NCI-H1436 treated with DMSO at 0.1 percent for 48 hours (cell line): Measurements from ENCODE around the gene RAB7A.
"Not testable (repeated sequence)": the region's sequence is repeated elsewhere in the genome, so short reads cannot be mapped to it uniquely, and the experiment has no call there.

ENCODE experiments used
- DNase-seq: peaks from one replicate; lab custom pipeline; 2025; lab: John Stamatoyannopoulos, UW

Gene RAB7A

DNA sequence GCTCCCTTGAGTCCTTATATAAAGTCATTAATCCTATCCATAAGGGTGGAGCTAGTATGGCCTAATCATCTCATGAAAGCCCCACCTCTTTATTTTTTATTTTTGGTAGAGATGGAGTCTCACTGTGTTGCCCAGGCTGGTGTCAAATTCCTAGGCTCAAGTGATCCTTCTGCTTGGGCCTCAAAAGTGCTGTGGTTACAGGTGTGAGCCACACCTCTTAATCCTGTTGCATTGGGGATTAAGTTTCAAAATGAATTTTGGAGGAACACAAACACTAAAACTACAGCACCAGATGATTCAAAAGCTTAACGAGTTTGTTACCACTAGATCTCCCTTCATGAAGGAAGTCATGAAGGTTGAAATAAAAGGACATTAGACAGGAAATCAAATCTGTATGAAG lies 27.7 kb downstream of the RAB7A start:
- DNase-seq = no peak

DNA sequence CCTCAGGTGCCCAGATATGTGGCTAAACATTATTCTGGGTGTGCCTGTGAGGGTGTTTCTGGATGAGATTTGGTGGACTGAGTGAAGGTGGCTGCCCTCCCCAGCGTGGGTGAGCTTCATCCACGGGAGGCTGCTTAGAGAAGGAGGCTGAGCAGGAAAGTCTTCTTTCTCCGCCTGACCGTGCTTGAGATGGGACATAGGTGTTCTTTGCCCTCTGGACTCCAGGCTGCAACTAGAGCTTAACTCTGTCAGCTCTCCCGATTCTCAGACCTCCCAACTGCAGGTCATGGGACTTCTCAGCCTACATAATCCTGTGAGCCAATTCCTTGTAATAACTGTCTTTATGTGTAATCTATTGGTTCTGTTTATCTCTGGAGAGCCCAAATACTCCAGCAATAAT lies 34.1 kb downstream of the RAB7A start:
- DNase-seq = no peak

DNA sequence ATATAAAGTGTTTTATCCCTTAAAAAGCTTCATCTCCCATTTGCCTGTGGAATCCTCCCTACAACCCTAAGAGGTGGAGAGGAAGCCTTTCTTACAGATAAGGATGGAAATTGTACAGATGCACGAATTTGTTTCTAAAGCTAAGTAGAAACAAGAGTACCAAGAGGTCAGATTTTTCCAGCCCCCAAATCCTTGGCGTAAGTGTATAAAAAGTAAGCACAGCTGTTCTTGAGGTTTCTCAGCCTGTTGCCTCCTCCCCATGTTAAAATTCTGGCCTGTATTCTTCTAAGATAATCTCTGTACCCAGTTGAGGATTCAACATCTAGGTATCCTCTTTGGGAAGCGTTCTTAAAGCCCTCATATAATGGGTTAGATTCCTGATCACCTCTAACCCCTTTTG lies 34.9 kb downstream of the RAB7A start:
- DNase-seq = no peak

DNA sequence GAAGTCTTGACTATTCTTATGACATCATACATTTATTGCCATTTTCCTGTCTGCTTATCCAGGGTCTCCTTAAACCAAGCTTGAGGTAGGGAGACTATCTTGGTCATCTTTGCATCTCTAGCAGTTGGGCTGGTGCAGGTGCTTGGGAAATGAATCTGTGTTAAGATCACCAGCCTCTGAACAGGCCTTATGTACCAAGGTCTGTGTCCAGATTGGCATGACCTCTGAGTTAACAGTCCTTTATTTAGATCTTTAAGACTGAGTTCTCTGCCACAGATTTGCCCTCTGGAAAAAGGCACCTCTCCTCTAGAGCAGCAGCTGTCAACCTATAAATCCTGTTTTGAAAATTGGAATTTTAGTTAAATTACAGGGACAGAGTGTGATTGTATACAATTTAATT lies 35.4 kb downstream of the RAB7A start:
- no peak for DNase-seq

DNA sequence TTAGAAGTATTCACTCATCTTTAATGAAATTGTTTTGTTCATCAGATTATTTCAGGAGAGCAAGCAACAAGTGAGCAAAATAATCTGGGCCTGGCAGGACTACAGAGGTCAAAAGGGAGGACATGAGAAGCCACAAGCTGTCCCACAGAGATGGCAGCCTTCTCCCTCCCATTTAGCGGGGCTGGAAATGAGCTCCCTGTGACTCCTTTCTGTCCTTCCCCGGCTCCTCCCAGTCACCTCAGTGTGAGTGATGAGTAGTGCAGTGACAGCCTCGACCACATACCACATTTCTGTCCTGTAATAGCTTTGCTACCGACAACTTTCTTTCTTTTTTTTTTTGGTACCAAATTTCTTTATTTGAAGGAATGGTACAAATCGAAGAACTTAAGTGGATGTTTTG lies 38.0 kb downstream of the RAB7A start:
- no peak for DNase-seq

DNA sequence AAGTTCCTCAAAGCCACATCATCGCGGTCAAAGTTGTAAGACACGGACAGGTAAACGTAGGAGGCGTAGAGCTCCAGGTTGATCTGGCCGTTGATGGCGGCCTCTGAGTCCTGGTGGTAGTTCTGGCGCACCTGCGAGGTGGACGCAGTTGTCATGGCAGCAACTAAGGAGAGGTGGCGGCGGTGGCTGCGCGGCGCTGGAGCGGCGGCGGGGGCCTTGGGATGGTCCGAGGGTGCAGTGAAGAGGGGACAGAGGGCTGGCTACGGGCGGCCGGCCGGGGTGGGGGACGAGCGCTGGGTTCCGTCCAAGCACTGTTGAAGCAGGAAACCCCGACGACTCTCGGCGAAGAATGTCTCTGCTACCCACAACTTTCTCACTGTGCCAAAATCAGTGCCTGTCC lies 38.9 kb downstream of the RAB7A start:
- no peak for DNase-seq

DNA sequence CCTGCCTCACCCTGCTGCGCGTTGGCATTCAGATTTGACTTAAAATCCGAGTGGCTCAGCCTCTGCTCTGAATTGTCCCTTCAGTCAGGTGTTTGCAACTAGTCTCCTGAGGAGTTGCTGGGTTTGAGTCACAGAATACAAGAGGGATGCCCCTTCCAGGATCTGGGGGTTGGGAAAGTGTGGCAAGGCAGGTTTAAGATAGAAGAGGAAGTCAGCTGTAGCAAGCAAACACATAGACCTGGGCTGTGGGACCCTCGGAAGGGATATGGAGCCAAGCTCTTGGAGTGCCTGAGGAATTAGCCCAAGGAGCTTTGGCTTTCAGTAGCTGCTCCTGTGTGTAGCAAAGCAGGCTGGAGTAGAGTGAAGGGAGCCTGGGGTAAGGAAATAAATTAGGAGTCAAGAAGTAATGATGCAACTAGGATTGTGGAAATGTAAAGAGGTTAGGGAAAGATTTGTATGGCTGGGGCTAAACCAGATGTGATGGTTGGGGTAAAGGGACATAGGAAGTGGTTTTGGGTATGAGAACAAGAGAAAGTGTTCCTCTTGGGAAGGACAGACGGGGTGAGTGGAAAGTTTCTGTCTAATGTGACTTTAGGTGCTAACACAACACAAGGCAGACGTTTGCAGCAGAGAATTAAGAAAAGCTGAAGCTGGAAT lies 41.2 kb downstream of the RAB7A start:
- DNase-seq = no peak

DNA sequence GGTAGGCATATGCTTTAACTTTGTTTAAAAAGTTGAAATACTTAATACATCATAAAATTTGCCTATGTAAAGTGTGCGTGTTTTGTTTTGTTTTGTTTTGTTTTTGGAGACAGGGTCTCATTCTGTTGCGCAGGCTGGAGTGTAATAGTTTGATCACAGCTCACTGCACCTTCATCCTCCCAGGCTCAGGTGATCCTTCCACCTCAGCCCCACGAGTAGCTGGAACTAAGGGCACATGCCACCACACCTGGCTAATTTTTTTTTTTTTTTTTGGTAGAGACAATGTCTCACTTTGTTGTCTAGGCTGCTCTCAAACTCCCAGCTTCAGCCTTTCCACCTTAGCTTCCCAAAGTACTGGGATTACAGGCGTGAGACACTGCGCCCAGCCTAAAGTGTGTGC lies 42.5 kb downstream of the RAB7A start:
- no peak for DNase-seq

DNA sequence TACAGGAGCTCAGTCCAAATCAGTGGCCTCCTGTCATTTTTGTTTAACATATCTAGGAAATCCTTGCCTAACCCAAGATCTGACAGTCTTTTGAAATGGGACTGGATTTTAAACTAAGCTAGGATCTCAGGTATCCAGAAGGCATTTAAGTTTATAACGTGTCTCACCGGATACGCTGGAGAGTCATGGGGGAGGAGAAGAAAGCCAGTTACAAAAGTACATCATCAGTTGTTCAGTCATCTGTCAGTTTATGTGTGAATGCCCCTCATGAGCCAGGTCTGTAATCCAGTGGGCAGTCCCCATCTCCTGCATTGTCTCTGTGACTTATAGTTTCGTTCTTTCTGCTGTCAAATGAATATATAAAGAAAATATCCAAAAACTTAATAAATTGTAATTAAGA lies 44.4 kb downstream of the RAB7A start:
- no peak for DNase-seq

DNA sequence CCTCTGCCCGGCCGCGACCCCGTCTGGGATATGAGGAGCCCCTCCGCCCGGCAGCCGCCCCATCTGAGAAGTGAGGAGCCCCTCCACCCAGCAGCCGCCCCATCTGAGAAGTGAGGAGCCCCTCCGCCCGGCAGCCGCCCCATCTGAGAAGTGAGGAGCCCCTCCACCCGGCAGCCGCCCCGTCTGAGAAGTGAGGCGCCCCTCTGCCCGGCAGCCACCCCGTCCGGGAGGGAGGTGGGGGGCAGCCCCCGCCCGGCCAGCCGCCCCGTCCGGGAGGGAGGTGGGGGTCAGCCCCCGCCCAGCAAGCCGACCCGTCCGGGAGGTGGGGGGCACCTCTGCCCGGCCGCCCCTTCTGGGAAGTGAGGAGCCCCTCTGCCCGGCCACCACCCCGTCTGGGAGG lies 47.2 kb downstream of the RAB7A start:
- not testable (repeated sequence) for DNase-seq

DNA sequence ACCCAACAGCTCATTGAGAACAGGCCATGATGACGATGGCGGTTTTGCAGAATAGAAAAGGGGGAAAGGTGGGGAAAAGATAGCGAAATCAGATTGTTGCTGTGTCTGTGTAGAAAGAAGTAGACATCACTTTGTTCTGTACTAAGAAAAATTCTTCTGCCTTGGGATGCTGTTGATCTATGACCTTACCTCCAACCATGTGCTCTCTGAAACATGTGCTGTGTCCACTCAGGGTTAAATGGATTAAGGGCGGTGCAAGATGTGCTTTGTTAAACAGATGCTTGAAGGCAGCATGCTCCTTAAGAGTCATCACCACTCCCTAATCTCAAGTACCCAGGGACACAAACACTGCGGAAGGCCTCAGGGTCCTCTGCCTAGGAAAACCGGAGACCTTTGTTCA lies 47.6 kb downstream of the RAB7A start:
- DNase-seq = not testable (repeated sequence)

DNA sequence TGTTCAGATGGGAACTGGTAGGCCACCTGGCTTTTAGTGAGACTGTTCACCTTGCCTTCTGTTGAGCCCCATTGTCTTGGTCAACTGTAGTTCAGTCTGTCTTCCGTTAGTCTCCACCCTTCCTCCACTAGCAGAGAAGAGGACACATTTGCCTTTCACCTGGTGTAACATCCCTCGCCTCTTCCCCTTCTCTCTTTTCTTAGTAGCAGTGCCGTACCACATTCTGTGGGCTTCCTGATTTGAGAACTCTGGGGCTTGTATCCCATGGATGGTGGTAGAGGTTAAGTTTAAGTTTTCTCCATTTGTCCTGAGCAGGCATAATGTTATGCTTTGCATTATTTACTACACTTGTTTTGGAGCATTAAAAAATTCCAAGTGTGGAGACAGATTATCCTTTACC lies 49.3 kb downstream of the RAB7A start:
- no peak for DNase-seq

DNA sequence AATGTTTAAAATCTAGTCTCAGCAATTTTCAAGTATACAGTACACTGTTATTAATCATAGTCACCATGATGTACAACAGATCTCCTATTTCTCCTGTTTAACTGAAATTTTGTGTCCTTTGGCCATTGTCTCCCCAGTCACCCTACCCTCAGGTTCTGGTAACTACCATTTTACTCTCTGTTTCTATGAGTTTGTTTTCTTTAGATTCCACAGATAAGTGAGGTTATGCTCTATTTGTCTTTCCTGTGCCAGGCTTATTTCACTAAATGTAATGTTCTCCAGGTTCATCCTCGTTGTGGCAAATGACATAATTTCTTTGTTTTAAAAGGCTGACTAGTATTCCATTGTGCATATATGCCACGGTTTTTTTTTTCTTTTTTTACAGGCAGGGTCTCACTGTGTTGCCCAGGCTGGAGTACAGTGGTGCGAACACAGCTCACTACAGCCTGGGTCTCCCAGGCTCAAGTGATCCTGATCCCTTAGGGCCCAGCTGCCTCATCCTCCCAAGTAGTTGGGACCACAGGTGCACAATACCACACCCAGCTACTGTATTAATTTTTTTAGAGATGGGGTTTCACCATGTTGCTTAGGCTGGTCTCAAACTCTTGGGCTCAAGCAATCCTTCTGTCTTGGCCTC lies 50.0 kb downstream of the RAB7A start:
- DNase-seq = no peak

DNA sequence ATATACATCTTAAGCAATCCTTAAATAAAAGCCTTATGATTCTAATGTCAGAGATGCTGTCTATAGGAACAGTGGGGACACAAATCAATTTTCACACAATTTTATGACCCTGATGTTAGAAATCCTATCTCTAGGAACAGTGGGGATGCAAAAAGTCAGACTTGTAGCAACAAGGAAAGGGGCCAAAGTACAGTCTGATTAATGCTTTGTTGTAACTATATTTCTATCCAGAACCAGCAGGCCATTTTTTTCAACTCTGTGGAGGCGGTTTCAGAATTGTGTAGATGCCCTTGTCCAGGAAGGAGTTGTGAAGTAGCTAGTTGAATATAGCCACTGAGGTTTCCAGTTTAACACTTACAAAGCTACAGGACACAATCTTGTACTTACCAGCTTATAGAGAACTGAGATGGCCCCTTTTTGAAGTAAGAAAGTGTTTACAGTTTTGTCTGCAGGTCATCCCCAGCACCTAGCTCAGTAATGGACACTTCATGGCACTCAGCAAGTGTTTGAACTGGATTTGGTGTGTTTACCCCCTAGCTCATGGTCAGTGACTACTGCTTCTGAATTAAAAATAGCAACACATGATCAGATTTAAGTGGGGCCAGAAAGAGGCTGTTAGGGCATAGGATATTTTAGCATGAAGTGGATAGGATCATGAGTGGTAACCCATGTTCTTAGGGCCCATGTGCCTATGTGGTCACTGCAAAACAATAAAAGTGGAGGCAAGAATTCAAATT lies 54.3 kb downstream of the RAB7A start:
- no peak for DNase-seq

DNA sequence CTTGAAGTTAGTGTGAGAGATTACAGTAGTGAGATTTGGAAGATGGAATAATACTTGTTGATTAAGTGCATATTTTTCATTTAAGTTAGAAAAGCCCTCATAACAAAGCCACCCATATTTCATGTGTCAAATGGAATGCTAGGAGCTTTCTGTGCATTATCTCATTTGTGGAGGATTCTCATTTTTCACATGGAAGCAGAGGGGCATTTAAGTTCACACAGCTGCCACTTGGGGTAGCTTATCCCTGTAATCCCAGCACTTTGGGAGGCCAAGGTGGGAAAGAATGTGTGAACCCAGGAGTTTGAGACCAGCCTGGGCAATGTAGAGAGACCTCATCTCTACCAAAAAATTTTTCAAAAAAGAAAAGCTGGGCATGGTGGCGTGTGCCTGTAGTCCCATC lies 55.2 kb downstream of the RAB7A start:
- DNase-seq = no peak

DNA sequence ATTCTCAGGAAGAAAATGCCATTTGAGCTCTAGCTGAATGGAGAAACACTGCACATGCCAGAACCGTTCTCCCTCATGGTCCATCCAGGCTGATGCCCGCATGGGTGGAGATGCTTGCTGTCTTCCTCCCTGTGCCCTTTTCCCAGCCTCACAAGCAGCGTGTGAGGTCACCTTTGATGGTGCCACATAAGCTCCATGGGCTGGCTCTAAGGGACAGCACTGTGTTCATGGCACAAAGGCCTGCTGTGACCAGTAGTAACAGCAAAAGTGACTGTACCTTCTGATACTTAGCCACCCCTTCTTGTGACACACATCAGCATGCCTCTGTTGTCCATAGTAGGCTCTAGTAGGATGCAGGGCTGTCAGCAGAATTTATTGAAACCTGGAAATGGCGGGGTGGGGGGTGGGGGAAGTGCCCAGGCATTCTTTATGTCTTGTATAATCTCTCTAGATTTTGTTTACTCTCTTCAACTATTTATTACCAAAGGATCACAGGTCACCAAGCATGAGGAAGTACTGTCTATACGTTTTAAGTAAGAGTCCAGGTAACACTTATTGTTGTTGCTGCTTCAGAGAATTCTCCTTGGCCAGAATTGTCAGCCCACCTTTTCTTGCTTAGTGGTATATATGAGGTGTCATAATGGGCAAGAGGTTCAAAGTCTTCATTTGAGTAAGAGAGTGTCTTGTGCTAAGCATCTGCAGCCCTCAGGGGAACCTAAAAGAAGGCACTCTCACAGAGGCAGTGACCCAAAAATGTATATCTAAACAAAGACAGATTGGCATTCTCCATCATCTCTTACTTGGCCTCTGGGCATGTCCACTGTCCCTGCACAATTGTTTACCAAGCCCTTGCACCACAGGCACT lies 56.5 kb downstream of the RAB7A start:
- no peak for DNase-seq

DNA sequence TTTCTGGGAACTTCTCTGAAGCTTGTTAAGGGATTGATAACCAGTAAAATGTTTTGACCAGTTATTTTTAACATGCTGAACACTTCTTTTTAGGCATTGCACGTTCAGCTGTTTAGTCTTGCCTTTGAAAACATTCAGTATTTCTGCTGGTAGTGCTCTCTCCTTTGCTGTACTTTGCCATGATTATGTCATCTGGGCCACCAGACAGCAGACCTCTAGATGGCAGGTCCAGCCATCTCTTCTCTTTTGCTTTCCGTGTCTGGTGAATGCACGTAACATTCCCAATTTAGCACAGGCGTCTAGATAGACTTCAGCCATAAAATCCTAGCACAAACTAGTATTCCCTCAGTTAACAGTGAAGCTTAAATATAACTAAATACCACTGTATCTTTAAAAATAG lies 57.8 kb downstream of the RAB7A start:
- DNase-seq = no peak

DNA sequence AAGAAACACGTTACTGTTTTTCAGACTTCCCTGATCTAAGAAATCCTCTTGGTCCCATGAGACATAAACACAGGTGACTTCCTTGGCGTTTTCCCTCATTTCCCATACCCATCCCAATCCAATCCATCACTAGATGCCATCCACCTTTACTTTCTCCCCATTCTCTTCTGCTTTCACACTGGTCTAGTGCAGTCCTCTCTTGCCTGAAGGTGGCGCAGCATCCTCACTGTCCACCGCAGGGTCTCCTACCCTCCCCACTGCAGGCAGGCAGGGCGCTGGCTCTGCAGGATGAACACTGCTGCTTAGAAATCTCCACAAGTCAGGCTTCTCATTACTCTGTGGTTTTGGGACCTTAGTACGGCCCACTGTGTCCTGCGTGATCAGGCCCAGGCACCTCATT lies 58.2 kb downstream of the RAB7A start:
- no peak for DNase-seq

DNA sequence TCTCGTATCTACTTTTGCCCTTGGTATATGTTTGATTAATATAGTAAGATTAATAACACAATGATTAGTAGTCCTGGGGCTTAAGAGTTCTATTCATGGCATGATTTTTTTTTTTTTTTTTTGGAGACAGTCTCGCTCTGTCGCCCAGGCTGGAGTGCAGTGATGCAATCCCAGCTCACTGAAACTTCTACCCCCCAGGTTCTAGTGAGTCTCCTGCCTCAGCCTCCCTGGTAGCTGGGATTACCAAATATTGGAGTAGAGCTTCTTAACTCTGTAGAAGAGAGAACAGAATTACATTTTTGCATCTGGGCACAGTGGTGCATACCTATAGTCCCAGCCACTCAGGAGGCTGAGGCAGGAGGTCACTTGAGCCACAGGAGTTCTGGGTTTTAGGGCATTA lies 58.9 kb downstream of the RAB7A start:
- DNase-seq = no peak

DNA sequence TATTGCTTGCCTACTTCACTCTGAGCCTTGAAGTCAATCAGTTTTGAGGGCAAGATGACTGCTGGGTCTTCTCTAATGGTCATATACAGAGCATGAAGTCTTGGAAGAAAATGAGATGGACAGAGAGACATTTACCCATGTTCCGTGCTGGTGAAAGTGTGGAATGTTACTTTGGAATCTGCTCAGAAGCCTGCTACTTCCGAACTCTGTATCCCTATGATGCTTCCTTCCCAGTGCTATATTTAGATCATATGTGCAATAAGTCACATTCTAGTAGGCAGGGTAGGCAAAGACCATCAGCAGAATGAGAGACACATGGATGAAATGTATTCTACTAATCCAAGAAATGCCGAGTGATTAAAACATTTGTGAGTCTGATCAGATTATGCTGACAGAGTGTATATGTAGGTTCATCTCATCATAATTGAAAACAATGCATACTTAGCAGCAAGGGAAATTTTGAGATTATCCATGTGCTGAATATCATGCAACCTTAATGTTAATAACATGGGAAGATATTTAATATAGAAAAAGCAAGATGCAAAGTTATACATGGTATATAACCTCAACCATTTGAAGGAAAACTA lies 60.5 kb downstream of the RAB7A start:
- no peak for DNase-seq

DNA sequence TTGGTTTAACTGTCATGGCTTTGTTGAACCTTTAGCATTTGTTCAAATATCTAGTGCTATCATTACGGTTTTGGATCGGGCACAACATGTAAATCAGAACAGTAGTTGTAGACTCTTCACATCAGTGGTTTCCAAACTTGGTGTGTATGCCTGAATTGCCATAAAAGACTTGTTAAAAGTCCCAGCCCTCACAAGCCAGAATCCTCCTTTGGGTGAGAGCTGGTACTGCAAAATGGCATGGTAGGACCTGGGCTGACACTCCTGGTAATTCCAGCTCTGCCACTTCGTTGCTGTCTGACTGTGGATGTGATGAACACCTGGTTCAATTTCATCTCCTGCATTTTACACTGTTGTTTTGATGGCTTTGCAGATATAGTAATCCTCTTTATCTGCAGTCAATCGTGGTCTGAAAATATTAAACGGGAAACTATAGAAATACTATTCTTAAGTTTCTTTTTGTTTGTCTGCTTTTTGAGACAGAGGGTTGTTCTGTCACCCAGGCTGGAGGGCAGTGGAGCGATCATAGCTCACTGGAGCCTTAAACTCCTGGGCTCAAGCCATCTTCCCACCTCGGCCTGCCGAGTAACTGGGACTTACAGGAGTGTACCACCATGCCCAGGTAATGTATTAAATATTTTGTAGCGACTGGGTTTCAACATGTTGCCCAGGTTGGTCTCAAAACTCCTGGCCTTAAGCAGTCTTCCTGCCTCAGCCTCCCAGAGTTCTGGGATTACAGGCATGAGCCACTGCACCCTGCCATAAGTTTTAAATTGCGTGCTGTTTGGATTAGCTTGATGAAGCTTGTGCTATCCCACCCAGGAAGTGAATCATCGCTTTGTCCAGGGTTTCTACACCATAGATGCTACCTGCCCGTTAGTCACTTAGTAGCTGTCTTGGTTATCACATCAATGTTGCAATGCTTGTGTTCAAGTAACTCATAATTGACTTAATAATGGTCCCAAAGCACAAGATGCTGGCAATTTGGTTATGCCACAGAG lies 61.6 kb downstream of the RAB7A start:
- no peak for DNase-seq
